ENCODE measurements around the gene MTFR1L.
"Not testable (repeated sequence)": the region's sequence is repeated elsewhere in the genome, so short reads cannot be mapped to it uniquely, and the experiment has no call there.

The MTFR1L gene

GRCh38 chr1:25828491-25828890 lies 8.7 kb downstream of the MTFR1L start:
- no peak for DNase-seq (ENCODE audit: low read depth)

GRCh38 chr1:25829046-25829445 lies 9.3 kb downstream of the MTFR1L start:
- no peak for DNase-seq (ENCODE audit: low read depth)

- DNase-seq (ENCODE audit: low read depth) = no peak
Measured at GRCh38 chr1:25831569-25832196, 11.9 kb downstream of the MTFR1L start.

- no peak for DNase-seq (ENCODE audit: low read depth)
Measured at GRCh38 chr1:25832336-25833037, 12.7 kb downstream of the MTFR1L start.

GRCh38 chr1:25833158-25833557 lies 13.4 kb downstream of the MTFR1L start:
- DNase-seq (ENCODE audit: low read depth) = no peak

- DNase-seq (ENCODE audit: low read depth) = no peak
Measured at GRCh38 chr1:25834894-25835293, 15.1 kb downstream of the MTFR1L start.

GRCh38 chr1:25836695-25837094 lies 16.9 kb downstream of the MTFR1L start:
- no peak for DNase-seq (ENCODE audit: low read depth)

- DNase-seq (ENCODE audit: low read depth) = no peak
Measured at GRCh38 chr1:25837262-25837875, 17.6 kb downstream of the MTFR1L start.

GRCh38 chr1:25839808-25840207 lies 20.1 kb downstream of the MTFR1L start:
- not testable (repeated sequence) for DNase-seq (ENCODE audit: low read depth)

GRCh38 chr1:25843483-25843882 lies 23.7 kb downstream of the MTFR1L start:
- DNase-seq (ENCODE audit: low read depth) = no peak

- no peak for DNase-seq (ENCODE audit: low read depth)
Measured at GRCh38 chr1:25844536-25845337, 25.0 kb downstream of the MTFR1L start.

- DNase-seq (ENCODE audit: low read depth) = no peak
Measured at GRCh38 chr1:25845664-25846063, 25.9 kb downstream of the MTFR1L start.

- no peak for DNase-seq (ENCODE audit: low read depth)
Measured at GRCh38 chr1:25847929-25848328, 28.2 kb downstream of the MTFR1L start.

- no peak for DNase-seq (ENCODE audit: low read depth)
Measured at GRCh38 chr1:25848531-25848930, 28.8 kb downstream of the MTFR1L start.

- DNase-seq (ENCODE audit: low read depth) = no peak
Measured at GRCh38 chr1:25854554-25854953, 34.8 kb downstream of the MTFR1L start.

- no peak for DNase-seq (ENCODE audit: low read depth)
Measured at GRCh38 chr1:25856856-25857255, 37.1 kb downstream of the MTFR1L start.

- no peak for DNase-seq (ENCODE audit: low read depth)
Measured at GRCh38 chr1:25858494-25858893, 38.7 kb downstream of the MTFR1L start.

- DNase-seq (ENCODE audit: low read depth) = peak; percentile 83
Measured at GRCh38 chr1:25858906-25859789, 39.4 kb downstream of the MTFR1L start, which contains the start of gene AUNIP. Gene AUNIP, minus strand, starts transcription at chr1:25859457. Its CDS starts 100 bp downstream, at chr1:25859357.

- no peak for DNase-seq (ENCODE audit: low read depth)
Measured at GRCh38 chr1:25861316-25862286, 41.8 kb downstream of the MTFR1L start.

GRCh38 chr1:25862785-25863485 lies 43.2 kb downstream of the MTFR1L start:
- no peak for DNase-seq (ENCODE audit: low read depth)

All from stimulated activated CD8-positive, alpha-beta memory T cell treated with anti-CD3 and anti-CD28 coated beads, Interleukin-12 subunit alpha, Interleukin-12 subunit beta, amount 100 ng/mL, for 1 hour (primary cell).